GM12878 (cell line): Measurements from ENCODE around the gene SATB1.

Experiments
- EP300 ChIP-seq, 2 experiments: fragments of 150-350 bp in 1 of 2; IDR thresholded peaks; 2 replicates each; pipeline ENCODE4 v1.6.1; 2011 to 2012; ENCODE audit warnings: low read depth in 2 of 2, low read length in 2 of 2, borderline replicate concordance in 1 of 2, improper control_type of control experiment in 1 of 2, inconsistent platforms in 1 of 2; ENCODE audit not compliant: control insufficient read depth in 1 of 2
- MXI1 ChIP-seq: fragments of 150-350 bp; IDR thresholded peaks from 2 replicates; pipeline ENCODE4 v1.6.1; 2011; ENCODE audit warnings: low read depth, mild to moderate bottlenecking, inconsistent platforms, low read length, improper control_type of control experiment
- POLR2A ChIP-seq: IDR thresholded peaks from 2 replicates; pipeline ENCODE4 v1.6.1; 2011; ENCODE audit warnings: low read depth, mild to moderate bottlenecking, low read length
- POLR2AphosphoS5 ChIP-seq: IDR thresholded peaks from 2 replicates; pipeline ENCODE4 v1.6.1; 2011; ENCODE audit warnings: mild to moderate bottlenecking, low read length, inconsistent platforms
- RCOR1 ChIP-seq: conservative IDR thresholded peaks from 2 replicates; pipeline ENCODE4 v1.6.1; 2012; ENCODE audit warnings: low read depth, low read length, improper control_type of control experiment
- RFX5 ChIP-seq: IDR thresholded peaks from 2 replicates; pipeline ENCODE4 v1.6.1; 2011; ENCODE audit warnings: low read depth, low read length, improper control_type of control experiment
- YY1 ChIP-seq: IDR thresholded peaks from 2 replicates; pipeline ENCODE4 v1.6.1; 2011; ENCODE audit warnings: low read depth, mild to moderate bottlenecking, low read length
- TF ChIP-seq, protein P1 (sequence below): IDR thresholded peaks from 2 replicates; pipeline ENCODE4 v1.6.1; 2012; ENCODE audit warnings: mild to moderate bottlenecking, low read depth, low read length
- TF ChIP-seq, protein P2 (sequence below), 3 experiments: IDR thresholded peaks in 2 of 3; conservative IDR thresholded peaks in 1 of 3; 2 replicates each; pipeline ENCODE4 v1.5.1; 2011; ENCODE audit warnings: low read depth in 3 of 3, low read length in 3 of 3, mild to moderate bottlenecking in 3 of 3, control low read depth in 2 of 3, moderate library complexity in 2 of 3, inconsistent platforms in 1 of 3, mixed read lengths in 1 of 3; ENCODE audit not compliant: control insufficient read depth in 2 of 3, insufficient read depth in 1 of 3; ENCODE audit errors: extremely low read depth in 1 of 3

DNA sequence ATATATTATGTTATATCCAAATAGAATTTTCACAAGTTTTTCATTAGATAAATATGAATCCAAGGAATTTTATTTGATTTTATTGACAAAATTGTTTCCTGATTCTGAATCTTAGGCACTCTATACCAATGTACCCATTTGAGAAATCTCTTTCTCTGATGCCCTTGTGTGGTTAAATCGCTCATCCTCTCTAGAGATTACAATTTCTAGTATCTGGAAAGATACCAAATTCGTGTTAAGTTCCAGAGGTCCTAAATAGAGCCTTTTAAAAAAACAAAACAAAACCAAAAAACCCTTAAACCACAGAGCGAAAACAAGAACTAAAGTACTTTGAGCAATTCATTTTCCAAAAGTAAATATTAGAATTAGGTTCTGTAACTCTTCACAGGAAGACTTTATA, 20.0 kb downstream of the SATB1 start:
- TF ChIP-seq EP300 (IDR thresholded peaks at IDR 0.05; ENCODE audit: borderline replicate concordance in 1 of 2, control insufficient read depth in 1 of 2, low read depth in 2 of 2, low read length in 2 of 2) (no peak), POLR2AphosphoS5 (no peak), MXI1 (no peak), YY1 (no peak), POLR2A (no peak), RFX5 (no peak), RCOR1 (no peak)
- TF ChIP-seq, protein P1, sequence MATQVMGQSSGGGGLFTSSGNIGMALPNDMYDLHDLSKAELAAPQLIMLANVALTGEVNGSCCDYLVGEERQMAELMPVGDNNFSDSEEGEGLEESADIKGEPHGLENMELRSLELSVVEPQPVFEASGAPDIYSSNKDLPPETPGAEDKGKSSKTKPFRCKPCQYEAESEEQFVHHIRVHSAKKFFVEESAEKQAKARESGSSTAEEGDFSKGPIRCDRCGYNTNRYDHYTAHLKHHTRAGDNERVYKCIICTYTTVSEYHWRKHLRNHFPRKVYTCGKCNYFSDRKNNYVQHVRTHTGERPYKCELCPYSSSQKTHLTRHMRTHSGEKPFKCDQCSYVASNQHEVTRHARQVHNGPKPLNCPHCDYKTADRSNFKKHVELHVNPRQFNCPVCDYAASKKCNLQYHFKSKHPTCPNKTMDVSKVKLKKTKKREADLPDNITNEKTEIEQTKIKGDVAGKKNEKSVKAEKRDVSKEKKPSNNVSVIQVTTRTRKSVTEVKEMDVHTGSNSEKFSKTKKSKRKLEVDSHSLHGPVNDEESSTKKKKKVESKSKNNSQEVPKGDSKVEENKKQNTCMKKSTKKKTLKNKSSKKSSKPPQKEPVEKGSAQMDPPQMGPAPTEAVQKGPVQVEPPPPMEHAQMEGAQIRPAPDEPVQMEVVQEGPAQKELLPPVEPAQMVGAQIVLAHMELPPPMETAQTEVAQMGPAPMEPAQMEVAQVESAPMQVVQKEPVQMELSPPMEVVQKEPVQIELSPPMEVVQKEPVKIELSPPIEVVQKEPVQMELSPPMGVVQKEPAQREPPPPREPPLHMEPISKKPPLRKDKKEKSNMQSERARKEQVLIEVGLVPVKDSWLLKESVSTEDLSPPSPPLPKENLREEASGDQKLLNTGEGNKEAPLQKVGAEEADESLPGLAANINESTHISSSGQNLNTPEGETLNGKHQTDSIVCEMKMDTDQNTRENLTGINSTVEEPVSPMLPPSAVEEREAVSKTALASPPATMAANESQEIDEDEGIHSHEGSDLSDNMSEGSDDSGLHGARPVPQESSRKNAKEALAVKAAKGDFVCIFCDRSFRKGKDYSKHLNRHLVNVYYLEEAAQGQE: no peak
- TF ChIP-seq, protein P2, sequence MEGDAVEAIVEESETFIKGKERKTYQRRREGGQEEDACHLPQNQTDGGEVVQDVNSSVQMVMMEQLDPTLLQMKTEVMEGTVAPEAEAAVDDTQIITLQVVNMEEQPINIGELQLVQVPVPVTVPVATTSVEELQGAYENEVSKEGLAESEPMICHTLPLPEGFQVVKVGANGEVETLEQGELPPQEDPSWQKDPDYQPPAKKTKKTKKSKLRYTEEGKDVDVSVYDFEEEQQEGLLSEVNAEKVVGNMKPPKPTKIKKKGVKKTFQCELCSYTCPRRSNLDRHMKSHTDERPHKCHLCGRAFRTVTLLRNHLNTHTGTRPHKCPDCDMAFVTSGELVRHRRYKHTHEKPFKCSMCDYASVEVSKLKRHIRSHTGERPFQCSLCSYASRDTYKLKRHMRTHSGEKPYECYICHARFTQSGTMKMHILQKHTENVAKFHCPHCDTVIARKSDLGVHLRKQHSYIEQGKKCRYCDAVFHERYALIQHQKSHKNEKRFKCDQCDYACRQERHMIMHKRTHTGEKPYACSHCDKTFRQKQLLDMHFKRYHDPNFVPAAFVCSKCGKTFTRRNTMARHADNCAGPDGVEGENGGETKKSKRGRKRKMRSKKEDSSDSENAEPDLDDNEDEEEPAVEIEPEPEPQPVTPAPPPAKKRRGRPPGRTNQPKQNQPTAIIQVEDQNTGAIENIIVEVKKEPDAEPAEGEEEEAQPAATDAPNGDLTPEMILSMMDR (IDR thresholded peaks at IDR 0.05 in 2 of 3, conservative IDR thresholded peaks at IDR 0.05 in 1 of 3; ENCODE audit: control insufficient read depth in 2 of 3, extremely low read depth in 1 of 3, insufficient read depth in 1 of 3, low read depth in 3 of 3, low read length in 3 of 3): no peak
